ENCODE results near the gene KIAA1217.

- TF ChIP-seq, protein P1, sequence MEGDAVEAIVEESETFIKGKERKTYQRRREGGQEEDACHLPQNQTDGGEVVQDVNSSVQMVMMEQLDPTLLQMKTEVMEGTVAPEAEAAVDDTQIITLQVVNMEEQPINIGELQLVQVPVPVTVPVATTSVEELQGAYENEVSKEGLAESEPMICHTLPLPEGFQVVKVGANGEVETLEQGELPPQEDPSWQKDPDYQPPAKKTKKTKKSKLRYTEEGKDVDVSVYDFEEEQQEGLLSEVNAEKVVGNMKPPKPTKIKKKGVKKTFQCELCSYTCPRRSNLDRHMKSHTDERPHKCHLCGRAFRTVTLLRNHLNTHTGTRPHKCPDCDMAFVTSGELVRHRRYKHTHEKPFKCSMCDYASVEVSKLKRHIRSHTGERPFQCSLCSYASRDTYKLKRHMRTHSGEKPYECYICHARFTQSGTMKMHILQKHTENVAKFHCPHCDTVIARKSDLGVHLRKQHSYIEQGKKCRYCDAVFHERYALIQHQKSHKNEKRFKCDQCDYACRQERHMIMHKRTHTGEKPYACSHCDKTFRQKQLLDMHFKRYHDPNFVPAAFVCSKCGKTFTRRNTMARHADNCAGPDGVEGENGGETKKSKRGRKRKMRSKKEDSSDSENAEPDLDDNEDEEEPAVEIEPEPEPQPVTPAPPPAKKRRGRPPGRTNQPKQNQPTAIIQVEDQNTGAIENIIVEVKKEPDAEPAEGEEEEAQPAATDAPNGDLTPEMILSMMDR (IDR thresholded peaks at IDR 0.05), result no peak
- no peak for TF ChIP-seq POLR2A (IDR thresholded peaks at IDR 0.05)
- TF ChIP-seq POLR2AphosphoS5 (IDR thresholded peaks at IDR 0.05), result no peak
Observed at GRCh38 chr10:24484771-24485170, 275.8 kb downstream of the KIAA1217 start.

Data from prostate gland (tissue), 2 donors.